Measurements from ENCODE around the gene RIMBP2.

- TF ChIP-seq GATA2 (IDR thresholded peaks at IDR 0.05; ENCODE audit: low read depth, low read length), result no peak
- no peak for TF ChIP-seq GATA3 (IDR thresholded peaks at IDR 0.05; ENCODE audit: low read depth, low read length)
Observed at GRCh38 chr12:130706885-130707570, 9.1 kb downstream of the RIMBP2 start.

Measured in SH-SY5Y (cell line).